Chondrocyte (in vitro differentiated cells): ENCODE measurements around the gene CEP250. TPM values are rescaled to one million over a fixed set of nuclear protein-coding genes. Genes with fewer than 3 reads are reported as not detected.
A peak's percentile ranks its signal among the peaks of the same experiment; 100 is the strongest.

Experiments used
- DNase-seq: peaks from one replicate; pipeline ENCODE4 v3.0.0; 2021; ENCODE audit warnings: mixed read lengths, low spot score
- H3K27ac Mint-ChIP-seq: one replicate; pipeline ENCODE4 v1.8.0; 2021; ENCODE audit warnings: mild to moderate bottlenecking, moderate library complexity, mixed read lengths; ENCODE audit not compliant: unreplicated experiment
- H3K27me3 Mint-ChIP-seq: 2 replicates; pipeline ENCODE4 v1.8.0; 2021; ENCODE audit warnings: low read depth, mixed read lengths
- H3K36me3 Mint-ChIP-seq: 2 replicates; pipeline ENCODE4 v1.8.0; 2021; ENCODE audit warnings: low read depth, mixed read lengths
- H3K4me1 Mint-ChIP-seq: 2 replicates; pipeline ENCODE4 v1.8.0; 2021; ENCODE audit warnings: low read depth, mild to moderate bottlenecking, mixed read lengths
- H3K4me3 Mint-ChIP-seq: one replicate; pipeline ENCODE4 v1.8.0; 2021; ENCODE audit warnings: mild to moderate bottlenecking, moderate library complexity, mixed read lengths; ENCODE audit not compliant: unreplicated experiment
- H3K9me3 Mint-ChIP-seq: 2 replicates; pipeline ENCODE4 v1.8.0; 2021; ENCODE audit warnings: low read depth, mixed read lengths
- total RNA-seq: library from RNA; stranded (reverse); gene quantifications from 3 replicates; pipeline ENCODE4 v1.2.1, GENCODE V29; 2021
- TF ChIP-seq, protein P1 (sequence below): fragments of 200-600 bp; sonication (generic); IDR thresholded peaks from 2 replicates; pipeline ENCODE4 v1.5.0; 2021; ENCODE audit warnings: antibody characterized with exemption, mild to moderate bottlenecking, moderate library complexity

The CEP250 gene
- total RNA-seq, 1 donor from 2014 or later, result 43.6 TPM

- DNase-seq, result peak; percentile 68
- Mint-ChIP-seq H3K27ac (no peak overlapping the region), H3K36me3 (peaks cover 31% of the 10 kb centered on the region), H3K27me3 (no peaks in the 10 kb centered on the region), H3K4me3 (no peak overlapping the region), H3K9me3 (no peaks in the 10 kb centered on the region), H3K4me1 (peaks cover 2% of the 10 kb centered on the region)
- TF ChIP-seq, protein P1, sequence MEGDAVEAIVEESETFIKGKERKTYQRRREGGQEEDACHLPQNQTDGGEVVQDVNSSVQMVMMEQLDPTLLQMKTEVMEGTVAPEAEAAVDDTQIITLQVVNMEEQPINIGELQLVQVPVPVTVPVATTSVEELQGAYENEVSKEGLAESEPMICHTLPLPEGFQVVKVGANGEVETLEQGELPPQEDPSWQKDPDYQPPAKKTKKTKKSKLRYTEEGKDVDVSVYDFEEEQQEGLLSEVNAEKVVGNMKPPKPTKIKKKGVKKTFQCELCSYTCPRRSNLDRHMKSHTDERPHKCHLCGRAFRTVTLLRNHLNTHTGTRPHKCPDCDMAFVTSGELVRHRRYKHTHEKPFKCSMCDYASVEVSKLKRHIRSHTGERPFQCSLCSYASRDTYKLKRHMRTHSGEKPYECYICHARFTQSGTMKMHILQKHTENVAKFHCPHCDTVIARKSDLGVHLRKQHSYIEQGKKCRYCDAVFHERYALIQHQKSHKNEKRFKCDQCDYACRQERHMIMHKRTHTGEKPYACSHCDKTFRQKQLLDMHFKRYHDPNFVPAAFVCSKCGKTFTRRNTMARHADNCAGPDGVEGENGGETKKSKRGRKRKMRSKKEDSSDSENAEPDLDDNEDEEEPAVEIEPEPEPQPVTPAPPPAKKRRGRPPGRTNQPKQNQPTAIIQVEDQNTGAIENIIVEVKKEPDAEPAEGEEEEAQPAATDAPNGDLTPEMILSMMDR, result no peak
Observed at GRCh38 chr20:35556871-35557270, 101.5 kb downstream of the CEP250 start.

DNA sequence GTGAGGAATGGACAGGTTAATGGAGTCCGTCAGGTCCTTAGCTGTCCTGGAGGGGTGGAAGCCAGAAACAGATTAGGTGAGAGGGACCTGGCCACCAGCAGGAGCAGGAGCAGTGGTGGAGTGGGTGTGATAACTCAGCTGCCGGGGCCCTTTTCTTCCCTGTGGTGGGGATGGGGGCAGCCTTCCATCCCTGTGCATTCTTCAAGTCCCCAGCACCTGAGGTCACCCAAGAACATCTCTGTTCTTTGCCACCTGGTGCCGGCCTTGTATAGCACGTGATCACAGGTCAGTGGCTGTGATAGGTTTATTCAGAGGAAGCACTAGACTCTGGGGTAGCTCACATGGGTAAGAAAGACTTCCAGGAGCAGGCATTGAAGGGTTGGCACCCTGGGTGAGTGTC lies 103.1 kb downstream of the CEP250 start:
- peaks cover 2% of the 10 kb centered on the region for H3K4me1 Mint-ChIP-seq
- TF ChIP-seq, protein P1, result no peak
- DNase-seq, result peak; percentile 51
- H3K27ac Mint-ChIP-seq, result no peak overlapping the region
- no peaks in the 10 kb centered on the region for H3K9me3 Mint-ChIP-seq
- H3K36me3 Mint-ChIP-seq, result peaks cover 31% of the 10 kb centered on the region
- H3K4me3 Mint-ChIP-seq, result no peak overlapping the region
- no peaks in the 10 kb centered on the region for H3K27me3 Mint-ChIP-seq

DNA sequence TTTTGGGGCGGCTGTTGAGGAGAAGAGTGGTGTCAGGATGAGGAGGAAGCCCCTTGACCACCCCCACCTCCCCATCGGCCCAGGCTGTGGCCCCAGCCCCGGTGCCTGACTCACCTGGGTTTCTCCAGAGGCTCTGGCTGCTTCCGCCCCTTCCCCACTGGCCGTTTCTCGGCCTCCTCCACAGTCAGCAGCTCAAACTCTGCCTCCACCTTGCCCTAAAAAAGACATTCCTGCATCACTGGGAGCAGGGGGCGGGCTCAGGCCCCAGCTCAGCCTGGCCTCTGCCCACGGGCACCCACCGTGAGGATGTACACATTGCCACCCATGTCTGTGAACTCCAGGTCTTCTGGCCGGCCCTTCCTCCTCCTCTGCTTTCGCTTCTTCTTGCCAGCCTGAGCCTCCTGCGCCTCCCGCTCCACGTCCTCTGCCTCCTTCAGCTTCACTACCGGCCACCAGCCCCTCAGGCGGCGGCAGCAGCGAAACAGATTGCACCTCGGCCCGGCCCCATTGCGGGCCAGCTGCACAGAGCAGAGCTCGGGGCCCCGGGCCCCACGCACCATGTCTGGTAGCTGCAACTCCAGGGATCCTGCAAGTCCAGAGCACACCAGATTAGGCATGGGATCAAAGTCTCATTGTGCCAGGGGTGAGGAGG lies 103.8 kb downstream of the CEP250 start:
- Mint-ChIP-seq H3K4me1 (peaks cover 2% of the 10 kb centered on the region), H3K4me3 (no peak overlapping the region), H3K36me3 (peaks cover 28% of the 10 kb centered on the region), H3K9me3 (no peaks in the 10 kb centered on the region), H3K27me3 (no peaks in the 10 kb centered on the region), H3K27ac (no peak overlapping the region)
- peak; percentile 83 for DNase-seq
- TF ChIP-seq, protein P1, result no peak

DNA sequence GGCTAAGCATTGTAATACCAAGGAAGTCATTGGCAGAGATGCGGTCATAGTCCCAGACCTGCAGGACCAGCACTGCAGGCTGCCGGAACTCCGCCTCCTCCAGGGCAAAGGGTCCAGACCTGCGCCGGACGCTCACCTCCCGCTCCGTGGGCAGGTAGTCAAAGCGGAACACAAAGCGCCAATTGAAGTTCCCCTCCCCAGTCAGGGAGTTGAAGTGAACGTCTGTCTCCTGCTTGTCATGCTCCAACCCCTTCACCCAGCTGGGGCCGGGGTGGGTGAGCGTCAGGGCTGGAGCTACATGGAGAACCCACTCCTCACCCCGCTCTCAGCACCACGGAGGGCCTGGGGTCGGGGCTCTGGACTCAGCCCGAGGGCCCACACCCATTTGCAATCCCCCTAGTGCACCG lies 104.7 kb downstream of the CEP250 start:
- no peak overlapping the region for H3K27ac Mint-ChIP-seq

GRCh38 chr20:35560541-35560940 lies 105.1 kb downstream of the CEP250 start:
- no peak overlapping the region for H3K27ac Mint-ChIP-seq
- H3K4me3 Mint-ChIP-seq, result no peak overlapping the region
- TF ChIP-seq, protein P1, result no peak

More for the DNA sequence above, 104.7 kb downstream of the CEP250 start:
- Mint-ChIP-seq H3K4me1 (peaks cover 2% of the 10 kb centered on the region), H3K9me3 (no peaks in the 10 kb centered on the region), H3K27me3 (no peaks in the 10 kb centered on the region), H3K36me3 (peaks cover 20% of the 10 kb centered on the region), H3K4me3 (no peak overlapping the region)
- DNase-seq, result no peak
- TF ChIP-seq, protein P1, result no peak

More at GRCh38 chr20:35560541-35560940, 105.1 kb downstream of the CEP250 start:
- Mint-ChIP-seq H3K36me3 (peaks cover 18% of the 10 kb centered on the region), H3K4me1 (peaks cover 2% of the 10 kb centered on the region), H3K27me3 (no peaks in the 10 kb centered on the region), H3K9me3 (no peaks in the 10 kb centered on the region)
- peak; percentile 59 for DNase-seq
